GM18951 (cell line): ENCODE results near the gene MOGAT2.

ENCODE experiments used
- POLR2A ChIP-seq: IDR thresholded peaks from 4 replicates; pipeline ENCODE4 v1.6.1; 2011; ENCODE audit warnings: mild to moderate bottlenecking; ENCODE audit not compliant: insufficient read length, insufficient read depth; ENCODE audit errors: extremely low read depth
- in situ Hi-C: fragments of 300-500 bp; cut with MboI; formaldehyde crosslinking; loops from one replicate; pipeline ENCODE4 v1.12.0; 2022; ENCODE audit warnings: low sequenced_read_pairs, mixed read lengths, inconsistent platforms; ENCODE audit not compliant: unreplicated experiment

MOGAT2 gene

GRCh38 chr11:75705541-75705940 lies 12.1 kb upstream of the MOGAT2 start:
- TF ChIP-seq POLR2A, result no peak
- in situ Hi-C loops, result no loop called here

- in situ Hi-C loops, result no loop called here
- TF ChIP-seq POLR2A, result no peak
Observed at GRCh38 chr11:75706260-75706729, 11.3 kb upstream of the MOGAT2 start.

GRCh38 chr11:75714211-75714610 lies 3.4 kb upstream of the MOGAT2 start:
- in situ Hi-C loops, result no loop called here

GRCh38 chr11:75715688-75716087 lies 1.9 kb upstream of the MOGAT2 start:
- in situ Hi-C loops, result no loop called here

More at GRCh38 chr11:75714211-75714610, 3.4 kb upstream of the MOGAT2 start:
- no peak for TF ChIP-seq POLR2A

GRCh38 chr11:75716659-75717058 lies 979 bp upstream of the MOGAT2 start:
- in situ Hi-C loops, result no loop called here
- no peak for TF ChIP-seq POLR2A

More at GRCh38 chr11:75715688-75716087, 1.9 kb upstream of the MOGAT2 start:
- no peak for TF ChIP-seq POLR2A

- in situ Hi-C loops, result no loop called here
- TF ChIP-seq POLR2A, result no peak
Observed at GRCh38 chr11:75718419-75719339, 1.0 kb downstream of the MOGAT2 start.

GRCh38 chr11:75719340-75720239 lies 2.0 kb downstream of the MOGAT2 start:
- TF ChIP-seq POLR2A, result no peak
- in situ Hi-C loops, result no loop called here

- in situ Hi-C loops, result no loop called here
- no peak for TF ChIP-seq POLR2A
Observed at GRCh38 chr11:75720639-75721038, 3.0 kb downstream of the MOGAT2 start.

GRCh38 chr11:75721852-75722668 lies 4.4 kb downstream of the MOGAT2 start:
- no peak for TF ChIP-seq POLR2A
- in situ Hi-C loops, result no loop called here

GRCh38 chr11:75722669-75723042 lies 5.0 kb downstream of the MOGAT2 start:
- no peak for TF ChIP-seq POLR2A
- in situ Hi-C loops, result no loop called here

GRCh38 chr11:75725547-75726320 lies 8.1 kb downstream of the MOGAT2 start:
- in situ Hi-C loops, result no loop called here
- TF ChIP-seq POLR2A, result no peak

- in situ Hi-C loops, result no loop called here
- TF ChIP-seq POLR2A, result no peak
Observed at GRCh38 chr11:75728992-75729391, 11.4 kb downstream of the MOGAT2 start.
